HEK293T (cell line): Measurements from ENCODE around the gene RYR3.

Experiments used
- CTCF ChIA-PET: fragments of 350-600 bp; formaldehyde crosslinking; extraction: SDS; loops from one replicate; lab custom pipeline; 2021; ENCODE audit warnings: antibody characterized with exemption, inconsistent platforms; lab: Yijun Ruan, JAX
- POLR2A ChIA-PET: fragments of 350-600 bp; formaldehyde crosslinking; extraction: SDS; loops from one replicate; lab custom pipeline; 2020; ENCODE audit warnings: antibody characterized with exemption, inconsistent platforms; lab: Yijun Ruan, JAX
- DNase-seq: peaks from one replicate; pipeline ENCODE4 v3.0.0; 2012; ENCODE audit warnings: mixed read lengths; ENCODE audit errors: extremely low spot score
- ARNT ChIP-seq: fragments of 450-650 bp; IDR thresholded peaks from 2 replicates; pipeline ENCODE4 v1.6.1; 2017; ENCODE audit warnings: mild to moderate bottlenecking
- BHLHE40 ChIP-seq: fragments of 450-650 bp; IDR thresholded peaks from 2 replicates; pipeline ENCODE4 v1.6.1; 2016; ENCODE audit warnings: mild to moderate bottlenecking, moderate library complexity, borderline replicate concordance
- CTBP1 ChIP-seq: fragments of 450-650 bp; IDR thresholded peaks from 2 replicates; pipeline ENCODE4 v1.6.1; 2016; ENCODE audit warnings: borderline replicate concordance
- ELF4 ChIP-seq: fragments of 450-650 bp; IDR thresholded peaks from 2 replicates; pipeline ENCODE4 v1.6.1; 2017; ENCODE audit warnings: antibody characterized with exemption
- FOXA1 ChIP-seq: fragments of 450-650 bp; IDR thresholded peaks from 2 replicates; pipeline ENCODE4 v1.6.1; 2016; ENCODE audit warnings: mild to moderate bottlenecking
- FOXK2 ChIP-seq: fragments of 450-650 bp; IDR thresholded peaks from 2 replicates; pipeline ENCODE4 v1.6.1; 2016; ENCODE audit warnings: mild to moderate bottlenecking
- FOXM1 ChIP-seq: fragments of 450-650 bp; IDR thresholded peaks from 2 replicates; pipeline ENCODE4 v1.6.1; 2017; ENCODE audit warnings: mild to moderate bottlenecking, borderline replicate concordance
- HDGF ChIP-seq: fragments of 450-650 bp; IDR thresholded peaks from 2 replicates; pipeline ENCODE4 v1.6.1; 2017; ENCODE audit warnings: antibody characterized with exemption, borderline replicate concordance
- L3MBTL2 ChIP-seq: fragments of 450-650 bp; conservative IDR thresholded peaks from 2 replicates; pipeline ENCODE4 v1.6.1; 2016; ENCODE audit warnings: mild to moderate bottlenecking
- LEF1 ChIP-seq: fragments of 450-650 bp; IDR thresholded peaks from 2 replicates; pipeline ENCODE4 v1.6.1; 2017; ENCODE audit warnings: mild to moderate bottlenecking, borderline replicate concordance
- NFRKB ChIP-seq: fragments of 450-650 bp; IDR thresholded peaks from 2 replicates; pipeline ENCODE4 v1.6.1; 2016; ENCODE audit warnings: mild to moderate bottlenecking, moderate library complexity
- PKNOX1 ChIP-seq: fragments of 450-650 bp; IDR thresholded peaks from 2 replicates; pipeline ENCODE4 v1.6.1; 2016
- SP1 ChIP-seq: fragments of 450-650 bp; IDR thresholded peaks from 2 replicates; pipeline ENCODE4 v1.6.1; 2017
- SUZ12 ChIP-seq: fragments of 450-650 bp; IDR thresholded peaks from 2 replicates; pipeline ENCODE4 v1.6.1; 2016; ENCODE audit warnings: mild to moderate bottlenecking
- TARDBP ChIP-seq: fragments of 450-650 bp; IDR thresholded peaks from 2 replicates; pipeline ENCODE4 v1.6.1; 2016
- ZNF384 ChIP-seq: fragments of 450-650 bp; IDR thresholded peaks from 2 replicates; pipeline ENCODE4 v1.6.1; 2016

Gene RYR3

GRCh38 chr15:33425142-33425541 is 114.4 kb downstream of the RYR3 start:
- ChIA-PET CTCF (no interaction called here), POLR2A (no interaction called here)
- no peak for DNase-seq
- TF ChIP-seq TARDBP = no peak
- no peak for TF ChIP-seq ELF4
- TF ChIP-seq FOXK2 = no peak
- TF ChIP-seq BHLHE40 = no peak
- no peak for TF ChIP-seq L3MBTL2
- no peak for TF ChIP-seq SP1
- no peak for TF ChIP-seq FOXA1

- DNase-seq = no peak
- POLR2A ChIA-PET = no interaction called here
- TF ChIP-seq PKNOX1 (no peak), ELF4 (no peak), LEF1 (no peak), FOXK2 (no peak), ZNF384 (no peak), ARNT (no peak), FOXM1 (no peak), L3MBTL2 (no peak), SUZ12 (no peak), TARDBP (no peak), FOXA1 (no peak), SP1 (no peak), CTBP1 (no peak), NFRKB (no peak), HDGF (no peak), BHLHE40 (no peak)
- CTCF ChIA-PET = no interaction called here
These were observed 119.8 kb downstream of the RYR3 start for GRCh38 chr15:33430577-33430976.

- POLR2A ChIA-PET = no interaction called here
- CTCF ChIA-PET = no interaction called here
- TF ChIP-seq LEF1 = no peak
- DNase-seq = no peak
These were observed 123.1 kb downstream of the RYR3 start for GRCh38 chr15:33433821-33434220.

GRCh38 chr15:33438396-33438795 is 127.6 kb downstream of the RYR3 start:
- POLR2A ChIA-PET = no interaction called here
- TF ChIP-seq L3MBTL2 = no peak
- TF ChIP-seq ELF4 = no peak
- CTCF ChIA-PET = no interaction called here
- DNase-seq = no peak

DNA sequence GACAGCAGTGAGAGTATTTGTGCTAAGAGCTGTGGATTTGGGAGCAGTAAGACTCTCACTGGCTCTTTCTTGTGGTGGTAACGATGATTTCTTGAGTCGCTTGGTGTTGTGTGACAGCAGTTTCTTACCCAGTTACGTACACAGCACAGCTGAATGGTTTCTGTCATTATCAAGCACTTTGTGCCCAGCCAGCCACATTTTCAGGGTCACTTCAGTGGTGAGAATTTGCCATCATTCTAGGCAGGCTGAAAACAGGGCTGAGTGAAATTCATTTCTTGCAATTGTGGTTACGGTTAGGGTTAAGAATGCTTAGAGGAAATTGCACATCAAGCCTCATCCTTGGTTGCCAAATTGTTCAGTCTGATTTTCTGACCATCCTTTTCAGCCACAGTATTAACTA is 130.1 kb downstream of the RYR3 start:
- POLR2A ChIA-PET = no interaction called here
- DNase-seq = no peak
- TF ChIP-seq ZNF384 = no peak
- no peak for TF ChIP-seq FOXM1
- no peak for TF ChIP-seq SP1
- no peak for TF ChIP-seq HDGF
- TF ChIP-seq L3MBTL2 = no peak
- TF ChIP-seq ELF4 = no peak
- no peak for TF ChIP-seq TARDBP
- TF ChIP-seq FOXA1 = no peak
- no peak for TF ChIP-seq BHLHE40
- TF ChIP-seq LEF1 = no peak
- no peak for TF ChIP-seq NFRKB
- no peak for TF ChIP-seq ARNT
- TF ChIP-seq FOXK2 = no peak
- CTCF ChIA-PET = no interaction called here

DNA sequence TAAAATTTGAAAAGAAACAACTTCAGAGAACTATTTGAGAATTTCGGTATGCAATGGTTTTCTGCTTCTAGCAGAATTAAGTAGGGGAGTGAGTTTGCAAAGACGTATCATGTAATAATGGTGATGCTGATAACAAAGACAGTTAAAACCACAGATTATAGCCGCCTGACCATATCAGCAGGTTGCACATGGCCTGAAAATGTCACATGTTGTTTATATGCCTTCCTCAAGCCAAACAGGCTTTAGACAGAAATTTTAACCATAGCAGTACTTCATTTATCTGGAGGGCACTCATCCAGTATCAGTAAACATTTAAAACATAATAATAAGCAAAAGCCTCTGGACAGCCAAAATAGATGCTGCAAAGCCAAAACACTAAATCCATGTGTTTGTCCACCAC is 131.7 kb downstream of the RYR3 start:
- TF ChIP-seq FOXK2 (no peak), FOXA1 (no peak), CTBP1 (no peak), SUZ12 (no peak), SP1 (no peak), L3MBTL2 (no peak), PKNOX1 (no peak), ELF4 (no peak), ARNT (no peak), ZNF384 (no peak), FOXM1 (no peak), NFRKB (no peak), LEF1 (no peak), BHLHE40 (no peak), TARDBP (no peak), HDGF (no peak)
- DNase-seq = no peak
- ChIA-PET POLR2A (no interaction called here), CTCF (no interaction called here)

DNA sequence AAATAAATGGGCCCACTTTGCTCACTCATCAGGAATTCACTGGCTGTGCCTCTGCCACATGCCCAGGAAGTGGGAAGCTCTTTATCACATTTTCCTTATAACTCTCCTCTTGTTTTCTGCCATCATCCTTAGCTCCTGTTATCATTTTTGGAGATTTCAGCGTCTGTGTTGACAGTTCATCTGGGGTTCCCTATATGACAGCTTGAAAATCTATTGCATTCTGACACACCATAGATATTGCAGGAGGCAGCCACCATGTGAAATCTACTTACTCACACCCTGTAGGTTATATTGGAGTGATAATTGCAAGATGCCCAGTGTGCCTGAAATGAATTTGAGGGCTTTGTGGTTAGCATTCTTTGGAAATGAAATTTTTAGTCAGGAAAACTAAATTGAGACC is 132.9 kb downstream of the RYR3 start:
- no peak for TF ChIP-seq ELF4
- TF ChIP-seq ZNF384 = no peak
- no peak for TF ChIP-seq SP1
- TF ChIP-seq HDGF = no peak
- TF ChIP-seq L3MBTL2 = no peak
- no peak for TF ChIP-seq SUZ12
- no peak for TF ChIP-seq CTBP1
- no peak for TF ChIP-seq FOXK2
- no peak for TF ChIP-seq LEF1
- TF ChIP-seq NFRKB = no peak
- no peak for TF ChIP-seq ARNT
- no peak for TF ChIP-seq BHLHE40
- CTCF ChIA-PET = no interaction called here
- POLR2A ChIA-PET = no interaction called here
- DNase-seq = no peak

- POLR2A ChIA-PET = no interaction called here
- CTCF ChIA-PET = no interaction called here
- TF ChIP-seq BHLHE40 (no peak), LEF1 (no peak), CTBP1 (no peak), SUZ12 (no peak), ELF4 (no peak), HDGF (no peak), PKNOX1 (no peak)
- DNase-seq = no peak
These were observed 135.2 kb downstream of the RYR3 start for GRCh38 chr15:33445984-33446383.
